GM12874 (cell line): ENCODE measurements around the gene DUSP3.

Experiments
- TF ChIP-seq, protein P1 (sequence below): IDR thresholded peaks from 2 replicates; pipeline ENCODE4 v1.5.1; 2011; ENCODE audit warnings: low read depth, mild to moderate bottlenecking, control low read depth, low read length, moderate library complexity; ENCODE audit not compliant: insufficient read depth

Gene DUSP3

DNA sequence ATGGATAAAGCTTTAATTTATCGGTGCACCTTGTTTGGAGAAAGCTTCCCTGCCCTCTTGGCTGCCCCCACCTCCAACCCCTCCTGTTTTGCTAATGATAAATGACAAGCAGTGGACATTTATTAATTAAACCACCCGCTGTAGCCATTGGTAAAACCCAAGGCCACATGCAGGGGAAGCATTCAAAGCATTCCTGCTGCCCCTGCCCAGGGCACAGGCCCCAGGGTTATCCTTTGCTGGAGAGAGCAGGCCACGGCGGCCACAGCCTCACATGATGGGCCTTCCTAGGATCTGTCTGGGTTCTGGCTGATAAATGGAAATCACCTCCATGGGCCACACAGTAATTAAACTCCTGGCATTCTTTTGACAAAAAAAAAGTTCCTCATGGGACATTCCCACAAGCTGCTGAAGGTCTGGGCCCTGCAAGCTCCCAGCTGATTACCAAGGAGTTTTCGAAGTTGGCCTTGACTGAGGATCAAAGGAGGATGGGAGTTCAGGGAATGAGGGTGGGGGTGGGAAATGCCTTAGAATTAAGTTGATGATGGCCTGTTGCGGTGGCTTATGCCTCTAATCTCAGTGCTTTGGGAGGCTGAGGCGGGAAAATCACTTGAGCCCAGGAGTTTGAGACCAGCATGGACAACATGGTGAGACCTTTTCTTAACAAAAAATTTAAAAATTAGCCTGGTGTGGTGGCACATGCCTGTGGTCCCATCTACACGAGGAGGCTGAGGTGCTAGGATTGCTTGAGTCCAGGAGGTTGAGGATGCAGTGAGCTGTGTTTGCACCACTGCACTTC, 55.7 kb downstream of the DUSP3 start:
- TF ChIP-seq, protein P1, sequence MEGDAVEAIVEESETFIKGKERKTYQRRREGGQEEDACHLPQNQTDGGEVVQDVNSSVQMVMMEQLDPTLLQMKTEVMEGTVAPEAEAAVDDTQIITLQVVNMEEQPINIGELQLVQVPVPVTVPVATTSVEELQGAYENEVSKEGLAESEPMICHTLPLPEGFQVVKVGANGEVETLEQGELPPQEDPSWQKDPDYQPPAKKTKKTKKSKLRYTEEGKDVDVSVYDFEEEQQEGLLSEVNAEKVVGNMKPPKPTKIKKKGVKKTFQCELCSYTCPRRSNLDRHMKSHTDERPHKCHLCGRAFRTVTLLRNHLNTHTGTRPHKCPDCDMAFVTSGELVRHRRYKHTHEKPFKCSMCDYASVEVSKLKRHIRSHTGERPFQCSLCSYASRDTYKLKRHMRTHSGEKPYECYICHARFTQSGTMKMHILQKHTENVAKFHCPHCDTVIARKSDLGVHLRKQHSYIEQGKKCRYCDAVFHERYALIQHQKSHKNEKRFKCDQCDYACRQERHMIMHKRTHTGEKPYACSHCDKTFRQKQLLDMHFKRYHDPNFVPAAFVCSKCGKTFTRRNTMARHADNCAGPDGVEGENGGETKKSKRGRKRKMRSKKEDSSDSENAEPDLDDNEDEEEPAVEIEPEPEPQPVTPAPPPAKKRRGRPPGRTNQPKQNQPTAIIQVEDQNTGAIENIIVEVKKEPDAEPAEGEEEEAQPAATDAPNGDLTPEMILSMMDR, result no peak

DNA sequence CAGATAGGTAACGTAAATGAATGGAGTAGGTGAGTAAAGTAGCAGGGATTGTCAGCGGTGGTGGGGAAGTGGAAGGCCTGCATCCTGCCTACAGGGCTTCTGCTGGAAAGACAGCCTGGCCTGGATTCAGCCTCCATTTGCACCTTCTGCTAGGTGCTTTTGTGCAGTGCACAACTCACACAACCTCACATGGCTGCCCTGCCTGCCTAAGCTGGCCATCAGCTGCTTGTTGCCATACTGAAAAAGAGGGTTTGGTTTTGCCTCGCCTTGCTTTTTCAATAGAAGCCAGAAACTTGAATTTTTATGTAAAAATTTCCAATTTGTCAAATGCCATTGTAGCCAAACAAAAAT, 56.5 kb downstream of the DUSP3 start:
- TF ChIP-seq, protein P1, result no peak

- TF ChIP-seq, protein P1, result no peak
Observed at GRCh38 chr17:43721537-43722268, 57.1 kb downstream of the DUSP3 start.

- TF ChIP-seq, protein P1, result no peak
Observed at GRCh38 chr17:43720311-43721060, 58.3 kb downstream of the DUSP3 start.

GRCh38 chr17:43719578-43719977, 59.2 kb downstream of the DUSP3 start:
- TF ChIP-seq, protein P1, result no peak

DNA sequence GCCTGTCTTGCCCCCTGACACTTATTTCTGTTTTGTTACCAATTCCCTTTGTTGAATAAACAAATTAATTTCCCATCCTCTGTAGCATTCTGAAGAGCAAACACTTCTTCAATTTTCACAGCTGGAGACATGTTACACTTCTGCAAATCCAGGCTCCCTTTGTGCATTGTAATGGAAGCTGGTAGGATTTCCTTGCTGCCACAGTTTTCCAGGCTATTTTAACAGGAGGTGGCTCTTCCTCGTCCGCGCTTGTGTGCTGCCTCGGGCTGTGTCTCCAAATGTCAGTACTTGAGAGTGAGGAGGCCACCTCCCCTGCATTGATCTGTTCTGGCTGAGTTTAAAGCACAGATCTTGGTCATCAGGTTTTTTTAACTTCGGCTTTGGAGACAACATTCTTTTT, 60.2 kb downstream of the DUSP3 start:
- TF ChIP-seq, protein P1, result no peak

GRCh38 chr17:43717913-43718312, 60.9 kb downstream of the DUSP3 start:
- TF ChIP-seq, protein P1, result no peak
